Measurements from ENCODE around the gene MRNIP.

MRNIP gene

DNA sequence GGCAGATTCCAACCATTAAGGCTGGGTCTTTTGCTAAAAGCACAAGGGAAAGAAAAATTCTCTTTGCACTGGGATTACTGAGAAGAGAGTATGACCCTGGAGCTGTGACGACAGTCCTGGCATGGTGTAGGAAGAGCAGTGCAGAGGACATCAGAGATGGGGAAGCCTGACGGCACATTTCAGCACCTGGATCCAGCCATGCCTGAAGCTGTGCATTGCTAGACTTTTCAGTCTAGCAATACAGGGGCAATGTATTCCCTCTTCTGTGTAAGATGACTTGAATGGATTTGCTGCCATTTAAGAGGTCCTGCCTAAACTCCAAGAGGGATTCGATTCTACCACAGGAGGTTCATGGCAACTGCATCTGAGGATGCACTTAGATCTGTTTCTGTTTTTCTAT lies 12.3 kb upstream of the MRNIP start:
- no peak for DNase-seq

DNA sequence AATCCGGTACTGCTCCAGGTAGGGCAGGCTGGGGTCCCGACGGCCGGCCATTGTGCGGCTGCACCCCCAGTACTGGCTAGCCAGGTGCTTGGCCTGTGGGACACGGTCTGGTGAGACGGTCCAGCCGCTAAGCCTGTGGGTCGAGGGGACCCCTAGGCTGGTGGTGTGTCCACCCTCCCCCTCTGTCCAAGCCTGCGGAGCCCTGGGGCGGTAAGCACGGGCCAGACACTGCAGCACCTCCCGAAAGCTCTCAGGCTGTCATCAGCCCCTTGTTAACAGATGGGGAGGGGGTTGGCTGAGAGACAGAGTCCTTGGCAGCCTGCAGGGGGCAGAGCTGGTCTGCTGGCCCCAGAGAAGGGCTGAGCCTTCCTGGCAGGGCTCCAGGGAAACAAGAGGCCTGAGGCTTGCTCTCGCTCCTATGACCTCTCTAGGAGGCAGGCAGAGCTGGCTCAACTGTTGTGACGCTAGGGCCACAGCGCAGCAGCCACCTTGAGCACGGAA lies 11.8 kb upstream of the MRNIP start:
- no peak for DNase-seq

DNA sequence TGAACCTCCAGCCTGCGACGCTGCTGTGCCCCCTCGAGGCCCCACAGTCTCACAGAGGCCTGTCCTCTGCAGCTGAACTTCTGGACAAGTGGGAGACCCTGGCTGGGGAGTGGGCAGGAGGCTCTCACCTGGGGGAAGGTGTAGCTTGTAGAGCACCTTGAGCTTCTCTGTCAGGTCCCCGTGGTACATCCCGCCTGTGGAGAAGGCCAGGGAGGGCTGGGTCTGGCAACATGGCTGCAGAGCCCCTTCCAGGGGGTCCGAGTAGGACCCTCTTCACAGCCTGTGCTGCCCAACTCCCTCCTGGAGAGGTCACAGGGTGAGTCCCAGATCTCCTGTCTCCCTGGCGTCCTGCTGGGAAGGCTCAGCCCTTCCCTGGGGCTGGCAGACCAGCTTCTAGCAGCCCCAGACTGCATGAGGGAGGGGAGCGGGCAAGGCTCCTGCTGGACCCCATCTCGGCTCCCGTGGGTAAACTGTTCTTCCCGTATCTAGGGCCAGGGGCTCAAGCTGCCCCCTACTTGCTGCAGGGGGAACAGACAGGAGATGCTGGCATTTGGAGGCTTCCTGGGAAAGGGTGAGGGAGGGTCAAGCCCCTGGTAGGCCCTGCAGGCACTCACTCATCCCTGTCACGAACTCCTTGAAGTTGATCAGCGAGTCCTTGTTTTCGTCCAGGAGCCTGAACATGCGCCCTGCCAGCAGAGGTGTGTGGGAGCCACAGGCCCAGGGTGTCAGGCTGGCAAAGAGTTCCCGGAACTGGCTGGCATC lies 11.2 kb upstream of the MRNIP start:
- DNase-seq, result no peak

DNA sequence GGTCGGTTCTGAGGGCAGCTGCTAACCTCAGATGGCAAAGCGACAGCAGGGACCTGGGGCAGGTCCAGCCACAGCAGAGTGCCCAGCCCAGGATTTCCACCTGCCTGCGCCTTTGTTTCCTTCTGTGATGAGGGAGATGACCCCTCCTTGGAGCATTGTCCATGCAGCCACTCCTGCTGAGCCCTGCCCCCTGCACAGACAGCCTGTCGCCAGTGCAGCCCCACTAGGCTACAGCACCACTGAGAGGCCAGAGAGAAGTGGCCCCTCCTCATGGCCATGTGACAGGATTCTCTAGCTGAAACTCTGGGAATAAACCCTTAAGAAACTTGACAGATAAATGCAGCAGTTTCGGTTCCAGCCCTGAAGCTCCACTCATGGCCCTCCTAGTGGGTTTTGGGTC lies 10.5 kb upstream of the MRNIP start:
- no peak for DNase-seq

DNA sequence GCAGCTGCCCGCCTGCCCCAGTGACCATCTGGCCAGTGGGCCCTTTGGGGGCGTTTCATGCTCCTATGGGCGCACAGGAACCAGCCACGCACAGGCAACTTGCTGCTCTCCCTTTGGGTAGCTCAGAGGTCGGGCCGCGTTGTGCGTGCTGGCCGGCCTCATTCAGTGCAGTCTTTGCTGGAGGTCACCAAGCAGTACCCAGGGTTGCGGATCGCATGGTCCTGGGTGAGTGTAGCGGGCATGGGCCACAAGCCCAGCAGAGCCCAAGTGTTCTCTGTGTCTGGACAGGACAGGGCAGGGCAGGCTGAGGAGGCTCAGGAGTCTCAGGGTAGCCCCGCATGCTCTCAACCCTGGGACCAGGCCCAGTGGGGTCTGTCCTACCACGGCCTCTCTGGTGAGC lies 9.9 kb upstream of the MRNIP start:
- no peak for DNase-seq

DNA sequence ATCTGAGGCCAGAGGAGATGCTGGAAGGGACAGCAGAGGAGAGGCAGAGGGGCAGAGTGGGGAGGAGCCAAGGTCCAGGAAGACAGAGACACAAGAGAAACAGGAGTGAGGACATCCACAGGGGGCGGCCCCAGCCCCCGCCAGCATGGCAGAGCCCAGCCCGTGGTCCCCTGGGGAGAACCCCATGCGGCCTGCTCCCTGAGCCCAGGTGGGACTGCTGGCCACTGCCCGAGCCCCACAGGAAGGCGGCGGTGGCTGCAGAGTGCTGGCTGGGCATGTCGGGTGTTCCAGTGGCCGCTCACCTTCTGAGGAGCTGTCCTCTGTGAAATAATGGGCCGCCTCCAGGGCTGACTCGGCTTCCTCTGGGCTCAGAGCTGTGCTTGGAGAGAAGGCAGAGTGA lies 8.9 kb upstream of the MRNIP start:
- DNase-seq, result no peak

DNA sequence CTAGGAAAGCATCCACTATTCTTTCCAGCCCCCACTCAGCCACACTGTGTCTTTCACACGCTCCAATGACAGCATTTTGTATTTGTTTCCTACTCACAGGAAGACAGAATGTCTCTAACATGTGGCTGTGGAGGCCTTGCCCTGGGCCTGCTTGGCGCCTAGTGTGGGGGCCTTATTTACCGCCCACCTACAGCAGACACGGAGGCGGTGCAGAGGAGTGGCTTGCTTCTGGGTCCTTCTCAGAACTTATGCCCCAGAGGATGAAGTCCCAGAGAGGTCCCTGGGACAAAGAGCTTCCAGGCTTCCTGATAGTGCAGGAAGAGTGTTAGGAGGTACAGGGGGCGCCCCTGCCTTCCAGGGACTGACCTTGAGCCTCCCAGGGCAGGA lies 8.5 kb upstream of the MRNIP start:
- DNase-seq, result no peak

DNA sequence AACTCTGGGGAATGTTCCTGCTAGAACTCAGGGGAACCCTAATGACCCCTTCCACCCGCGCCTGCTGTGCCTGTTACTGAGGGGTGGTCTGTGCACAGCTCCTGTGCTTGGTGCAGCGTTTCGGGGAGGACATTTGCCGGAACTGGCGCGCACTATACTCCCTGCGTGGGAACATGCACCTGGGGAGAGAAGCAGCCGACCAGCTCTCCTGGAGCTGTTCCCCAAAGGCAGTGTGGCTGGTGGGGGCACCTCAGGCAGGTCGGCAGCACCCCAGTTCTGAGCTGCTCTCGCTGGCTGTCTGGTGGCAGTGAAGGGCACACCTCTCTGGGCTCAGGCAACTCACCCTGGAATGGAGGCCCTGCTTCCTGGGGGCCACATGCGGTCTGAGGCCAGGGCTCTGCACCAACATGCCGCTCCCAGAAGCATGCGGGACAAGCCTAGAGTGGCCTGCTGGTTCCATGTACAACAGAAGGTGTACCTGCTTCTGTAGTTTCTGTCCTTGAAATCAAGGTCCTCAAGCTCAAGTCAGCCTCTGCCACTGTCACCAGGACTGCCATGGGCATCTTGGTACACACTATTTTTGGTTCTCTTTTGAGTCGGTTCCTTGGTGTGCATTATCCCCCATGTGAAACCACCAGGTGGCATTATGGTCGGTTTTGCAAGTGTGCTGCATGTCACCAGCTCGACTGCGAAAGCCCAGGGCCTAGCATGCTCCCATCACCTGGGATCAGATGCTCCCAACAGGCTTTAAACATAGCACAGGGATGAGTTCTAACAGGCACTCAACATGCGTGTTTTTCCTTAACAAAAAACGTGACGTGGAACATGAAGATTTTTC lies 7.8 kb upstream of the MRNIP start:
- no peak for DNase-seq

DNA sequence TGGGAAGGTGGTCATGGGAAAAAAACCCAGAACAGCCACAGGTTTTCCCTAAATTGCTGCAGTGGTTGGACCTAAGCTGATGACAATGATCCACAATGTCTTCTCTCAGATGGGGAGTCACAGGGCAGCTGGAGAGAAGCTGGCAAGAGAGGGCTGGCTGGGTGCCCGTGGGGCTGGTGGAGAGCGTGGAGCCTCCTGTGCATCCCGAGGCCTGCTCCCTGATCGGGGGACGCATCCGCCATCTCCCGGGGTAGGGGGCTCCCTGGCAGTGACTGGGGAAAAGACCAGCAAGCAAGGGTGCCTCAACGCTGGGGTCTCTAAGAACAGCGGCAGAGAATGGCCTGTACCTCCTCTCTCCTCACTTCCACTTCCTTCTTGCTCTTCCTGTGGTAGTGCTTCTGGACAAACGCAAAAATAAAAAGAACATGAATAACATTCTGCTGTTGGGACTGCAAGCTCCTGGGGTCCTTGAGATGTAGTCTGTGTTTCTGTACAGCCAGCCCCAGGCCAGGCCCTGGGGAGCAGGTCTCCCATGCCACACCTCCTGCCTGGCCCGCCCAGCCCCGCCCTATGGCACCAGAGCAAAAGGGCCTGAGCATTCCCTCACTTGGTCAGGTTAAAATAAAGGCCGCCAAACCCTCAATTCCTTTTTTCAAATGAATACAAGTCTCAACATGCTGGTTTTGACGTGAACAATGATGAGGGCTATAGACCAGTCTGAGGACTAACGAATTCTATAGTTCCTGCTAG lies 7.0 kb upstream of the MRNIP start:
- no peak for DNase-seq

DNA sequence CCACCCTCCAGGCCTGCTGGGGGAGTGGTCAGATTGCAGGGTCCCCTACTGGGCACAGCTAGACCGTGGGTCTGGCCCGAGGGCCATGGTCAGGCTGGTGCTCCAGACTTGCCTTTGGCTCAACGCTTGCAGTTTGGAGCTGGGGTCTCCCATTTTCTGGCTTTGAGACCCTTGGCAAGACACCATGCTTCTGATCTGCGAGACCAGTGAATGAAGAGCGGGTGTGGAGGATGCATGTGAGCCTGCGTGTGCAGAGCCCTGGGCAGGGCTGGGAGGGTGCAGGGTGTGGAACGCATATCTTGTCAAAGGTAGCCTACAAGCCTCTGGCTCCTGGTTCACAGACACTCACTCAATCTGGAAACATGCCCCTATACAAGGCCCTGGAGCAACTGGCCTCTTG lies 6.1 kb upstream of the MRNIP start:
- no peak for DNase-seq

DNA sequence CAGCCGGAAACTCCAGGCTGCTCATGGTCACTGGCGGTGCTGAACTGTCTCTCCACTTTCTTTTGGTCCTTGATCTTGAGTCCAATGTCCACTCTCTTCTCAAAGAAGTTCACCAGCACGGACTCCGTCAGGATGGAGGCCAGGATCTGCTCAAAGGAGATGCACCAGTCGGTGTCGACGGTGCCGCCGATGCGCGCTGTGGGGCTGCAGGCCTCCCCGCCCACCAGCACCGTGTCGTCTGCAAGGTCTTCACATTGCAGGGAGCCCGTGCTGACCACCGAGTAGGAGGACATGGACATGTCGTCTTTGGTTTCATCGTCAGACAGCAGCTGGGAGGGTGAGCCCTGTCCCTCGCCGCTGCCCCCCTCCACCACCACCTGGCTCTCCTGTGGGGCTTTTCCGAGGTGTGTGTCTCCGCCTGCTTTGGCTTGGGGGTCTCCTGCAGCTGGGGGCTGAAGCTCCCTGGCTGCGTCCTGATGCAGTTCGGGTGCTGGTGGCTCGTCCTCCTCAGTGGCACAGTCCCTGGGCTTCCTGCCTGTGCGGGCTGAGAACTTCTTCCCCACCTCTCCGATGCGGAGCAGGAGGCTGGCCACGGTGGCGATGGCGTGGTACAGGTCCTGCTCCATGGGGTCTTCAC lies 5.0 kb upstream of the MRNIP start:
- DNase-seq, result no peak

DNA sequence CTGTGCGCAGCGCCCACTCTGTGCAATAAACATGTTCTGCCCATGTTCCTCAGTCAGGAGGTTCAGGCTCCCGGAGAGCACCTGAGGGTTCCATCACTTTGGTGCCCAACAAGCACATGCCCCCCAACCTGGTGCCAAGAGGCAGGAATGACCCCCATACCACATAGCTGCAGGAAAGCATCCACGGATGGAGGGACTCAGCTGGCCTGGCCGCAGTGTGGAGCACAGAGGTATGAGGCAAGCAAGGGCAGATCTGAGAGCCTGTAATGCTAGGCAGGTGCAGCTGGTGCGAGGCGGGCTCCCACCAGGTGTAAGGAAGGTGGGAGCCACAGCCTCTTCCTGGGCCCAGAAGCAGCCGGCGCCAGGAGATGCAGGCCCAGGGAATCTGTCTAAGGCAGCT lies 4.3 kb upstream of the MRNIP start:
- no peak for DNase-seq

DNA sequence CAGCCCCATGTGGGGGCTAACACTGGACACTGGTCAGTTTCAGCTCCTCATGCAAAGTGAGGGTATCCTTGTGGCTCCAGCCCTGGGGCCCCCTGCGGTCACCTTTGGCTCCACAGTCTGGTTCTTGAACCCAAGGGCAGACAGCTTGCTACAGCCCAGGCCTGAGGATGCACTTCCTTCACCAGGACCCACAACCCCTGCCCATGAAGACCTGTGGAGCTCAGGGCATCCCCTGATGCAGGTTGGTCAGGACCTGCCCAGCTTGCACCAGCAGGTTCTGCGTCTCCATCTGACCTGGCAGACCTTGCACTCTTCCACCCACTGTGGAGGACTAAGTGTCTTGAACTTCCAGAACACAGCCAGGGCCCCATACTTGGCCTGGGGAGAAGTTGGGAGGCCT lies 3.7 kb upstream of the MRNIP start:
- DNase-seq, result no peak

DNA sequence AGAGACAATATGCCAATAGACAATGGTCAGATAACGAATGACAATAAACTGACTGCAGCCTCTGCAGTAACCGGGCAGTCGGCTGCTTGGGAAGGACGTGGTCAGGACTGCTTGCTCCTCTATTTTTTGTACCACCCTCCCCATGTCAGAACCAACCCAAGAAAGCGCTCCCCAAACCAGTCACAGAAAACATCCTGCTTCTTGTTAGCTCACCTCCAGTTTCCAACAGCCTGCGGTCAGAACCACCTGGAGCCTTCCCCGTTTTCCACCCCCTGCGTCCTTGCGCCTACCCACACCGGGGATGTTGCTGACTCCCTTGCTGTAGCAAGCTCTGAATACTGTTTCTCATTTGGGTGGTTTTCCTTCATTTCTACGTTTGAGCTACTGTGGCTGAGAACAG lies 1.7 kb upstream of the MRNIP start:
- DNase-seq, result no peak

DNA sequence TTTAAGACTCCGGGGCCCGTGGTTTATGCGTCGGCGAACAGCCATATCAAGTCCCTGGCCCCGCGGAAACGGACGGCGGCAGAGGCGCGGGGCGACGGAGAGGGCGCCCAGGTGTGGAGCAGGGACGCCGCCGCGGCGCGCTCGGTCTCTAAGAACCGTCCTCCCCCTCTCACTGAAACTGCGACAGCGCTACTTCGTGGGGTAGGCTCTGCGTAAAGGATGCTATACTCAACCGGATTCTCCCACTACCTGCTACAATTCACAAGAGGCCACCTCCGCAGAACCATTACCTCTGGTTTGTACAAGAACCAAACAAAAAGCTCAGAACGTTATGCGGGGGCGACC lies 404 bp downstream of the MRNIP start:
- peak; percentile 37 for DNase-seq

DNA sequence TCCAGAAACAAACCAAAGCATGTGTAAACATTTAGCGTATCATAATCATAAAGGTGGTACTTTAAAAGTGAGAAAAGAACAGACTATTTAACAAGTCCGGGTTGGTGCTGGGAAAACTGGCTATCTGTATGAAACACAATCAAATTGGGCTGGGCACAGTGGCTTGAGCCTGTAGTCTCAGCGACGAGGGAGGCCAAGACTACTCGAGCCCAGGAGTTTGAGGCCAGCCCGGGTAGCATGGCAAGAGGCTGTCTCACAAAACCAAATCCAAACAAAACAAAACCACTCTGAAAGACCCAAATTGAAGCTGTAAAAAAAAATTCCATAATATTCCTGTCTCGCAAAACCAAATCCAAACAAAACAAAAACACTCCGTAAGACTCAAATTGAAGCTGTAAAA lies 4.3 kb downstream of the MRNIP start:
- DNase-seq, result no peak

DNA sequence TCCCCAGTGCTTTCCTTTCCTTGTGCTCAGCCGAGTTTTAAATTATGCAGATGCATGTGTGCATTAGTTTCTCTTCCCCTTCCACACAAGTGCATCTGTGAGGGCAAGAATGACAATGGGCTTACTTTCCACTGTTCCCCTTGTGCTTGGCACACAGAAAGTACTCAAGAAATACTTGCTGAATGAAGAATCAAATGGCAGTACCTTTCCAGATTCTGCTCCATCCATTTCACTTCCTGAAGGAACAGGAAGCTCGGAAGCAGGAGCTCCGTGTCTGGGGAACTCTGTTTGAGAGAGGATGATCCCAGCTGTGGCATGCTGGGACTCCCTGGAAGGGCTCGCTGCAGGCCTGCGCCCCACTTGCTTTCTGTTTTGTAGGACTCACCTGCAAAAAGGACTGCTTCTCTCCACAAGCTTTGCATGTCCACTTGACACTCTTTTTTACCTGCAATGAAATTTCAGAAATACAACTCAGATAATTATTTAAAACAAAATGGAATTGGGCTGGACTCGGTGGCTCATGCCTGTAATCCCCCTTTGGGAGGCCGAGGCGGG lies 5.5 kb downstream of the MRNIP start:
- no peak for DNase-seq

DNA sequence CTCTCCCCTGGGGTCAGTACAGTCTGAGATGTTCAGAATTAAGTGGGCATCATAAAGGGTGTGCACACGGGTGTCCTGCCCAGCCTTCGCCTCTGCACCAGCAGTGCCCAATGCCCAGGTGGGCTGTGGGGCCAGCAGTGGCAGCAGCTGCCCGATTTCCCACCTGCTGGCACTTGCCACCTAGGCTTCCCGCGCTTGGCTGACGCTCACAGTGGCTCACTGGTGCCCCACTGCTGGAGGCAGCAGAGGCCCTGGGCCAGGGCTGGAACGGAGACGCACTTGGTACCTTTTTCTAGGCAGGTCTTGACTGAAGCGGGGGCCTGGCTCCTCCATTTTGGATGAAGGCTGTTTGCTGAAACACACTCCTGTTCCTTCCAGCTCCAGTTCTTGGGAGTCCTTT lies 17.0 kb downstream of the MRNIP start:
- no peak for DNase-seq

DNA sequence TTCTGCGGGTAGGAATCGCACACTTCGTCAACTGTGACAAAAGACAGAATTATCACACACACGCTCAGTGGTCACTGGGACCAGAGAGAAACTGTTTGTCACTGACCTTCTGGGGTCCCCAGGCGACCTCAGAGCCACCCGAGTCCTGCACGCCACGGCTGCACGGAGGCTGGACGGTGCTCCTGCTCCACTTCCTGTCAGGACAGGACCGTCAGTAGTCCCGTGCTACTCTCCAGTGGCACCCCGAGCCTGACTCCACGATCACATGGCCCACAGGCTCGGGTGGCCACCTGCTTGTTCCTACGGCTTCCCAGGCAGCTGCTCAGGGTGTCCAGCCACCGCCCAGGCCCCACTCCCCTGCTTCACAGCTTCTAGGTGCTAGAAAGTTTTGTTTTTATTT lies 17.9 kb downstream of the MRNIP start:
- no peak for DNase-seq

DNA sequence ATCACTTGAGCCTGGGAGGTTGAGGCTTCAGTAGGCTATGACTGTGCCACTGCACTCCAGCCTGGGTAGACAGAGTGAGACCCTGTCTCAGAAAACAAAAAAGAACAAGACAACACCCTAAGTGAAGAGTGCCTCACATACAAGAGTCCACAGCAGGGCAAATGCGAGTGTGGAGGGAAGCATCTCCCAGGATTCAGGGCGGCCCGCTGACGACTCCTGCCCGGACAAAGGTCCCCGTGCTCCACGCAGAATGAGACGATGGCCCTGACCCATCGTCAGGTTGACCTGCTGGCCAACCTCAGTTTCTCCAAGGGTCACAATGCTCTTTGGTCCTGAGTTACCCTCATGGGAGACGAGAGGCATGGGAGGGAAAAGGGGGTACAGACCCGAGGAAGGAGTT lies 18.3 kb downstream of the MRNIP start:
- no peak for DNase-seq

DNA sequence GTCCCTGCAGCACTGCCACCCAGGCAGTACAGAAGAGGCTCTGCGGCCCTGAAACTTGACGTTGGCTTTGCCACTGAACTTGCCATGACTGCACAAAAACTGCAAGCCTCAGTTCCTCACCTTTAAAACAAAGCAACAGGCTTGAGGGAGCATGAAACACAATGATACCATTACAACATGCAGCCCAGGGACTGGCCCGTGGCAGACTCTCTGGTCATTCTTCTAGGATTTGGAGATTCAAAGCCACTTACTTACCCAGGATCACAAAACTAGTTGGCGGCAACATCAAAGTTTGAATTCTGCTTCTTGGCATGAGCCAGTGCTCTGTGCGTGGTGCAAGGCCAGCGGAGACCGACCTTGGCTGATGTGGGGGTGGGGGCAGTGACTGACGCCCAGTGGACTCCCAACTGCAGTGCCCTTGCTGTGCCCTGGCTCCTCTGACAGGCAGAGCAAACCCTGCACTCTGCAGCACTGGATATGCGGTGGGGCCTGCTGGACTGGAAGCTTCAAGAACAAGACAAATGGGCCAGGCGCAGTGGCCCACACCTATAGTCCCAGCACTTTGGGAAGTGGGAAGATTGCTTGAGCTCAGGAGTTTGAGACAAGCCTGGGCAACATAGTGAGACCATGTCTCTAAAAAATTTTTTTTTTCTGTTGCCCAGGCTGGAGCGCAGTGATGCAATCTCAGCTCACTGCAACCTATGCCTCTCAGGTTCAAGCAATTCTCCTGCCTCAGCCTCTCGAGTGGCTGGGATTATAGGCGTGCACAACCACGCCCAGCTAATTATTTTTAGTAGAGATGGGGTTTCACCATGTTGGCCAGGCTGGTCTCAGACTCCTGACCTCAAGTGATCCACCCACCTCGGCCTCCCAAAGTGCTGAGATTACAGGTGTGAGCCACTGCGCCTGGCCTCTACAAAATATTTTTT lies 19.0 kb downstream of the MRNIP start:
- no peak for DNase-seq
